AML-193 (cell line): ENCODE data around the gene RMI2.

ENCODE experiments used
- DNase-seq, 2 experiments: peaks; one replicate each; lab custom pipeline; 2025; lab: John Stamatoyannopoulos, UW

The RMI2 gene

GRCh38 chr16:11384184-11384955, 39.1 kb downstream of the RMI2 start:
- no peak for DNase-seq

GRCh38 chr16:11384956-11385586, 39.8 kb downstream of the RMI2 start:
- no peak for DNase-seq

GRCh38 chr16:11386054-11386680, 40.9 kb downstream of the RMI2 start:
- no peak for DNase-seq

GRCh38 chr16:11386791-11387546, 41.7 kb downstream of the RMI2 start:
- no peak for DNase-seq

GRCh38 chr16:11389083-11389482, 43.8 kb downstream of the RMI2 start:
- DNase-seq, result no peak

GRCh38 chr16:11389631-11390565, 44.6 kb downstream of the RMI2 start:
- DNase-seq, result peak; percentile 13 to 18

GRCh38 chr16:11390573-11391495, 45.6 kb downstream of the RMI2 start:
- DNase-seq, result no peak

- no peak for DNase-seq
These were observed 46.3 kb downstream of the RMI2 start for GRCh38 chr16:11391576-11391975.

GRCh38 chr16:11392041-11392581, 46.9 kb downstream of the RMI2 start:
- DNase-seq, result no peak

GRCh38 chr16:11393366-11393765, 48.1 kb downstream of the RMI2 start:
- DNase-seq, result no peak

- no peak for DNase-seq
These were observed 48.8 kb downstream of the RMI2 start for GRCh38 chr16:11393861-11394592.

GRCh38 chr16:11394593-11394960, 49.3 kb downstream of the RMI2 start:
- no peak for DNase-seq

GRCh38 chr16:11395008-11395948, 50.0 kb downstream of the RMI2 start:
- no peak for DNase-seq

GRCh38 chr16:11395949-11396240, 50.6 kb downstream of the RMI2 start:
- no peak for DNase-seq

GRCh38 chr16:11396241-11397048, 51.2 kb downstream of the RMI2 start:
- DNase-seq, result peak in 1 of 2 experiments; percentile 23

- no peak for DNase-seq
These were observed 52.9 kb downstream of the RMI2 start for GRCh38 chr16:11398136-11398535.

GRCh38 chr16:11398851-11399250, 53.6 kb downstream of the RMI2 start:
- DNase-seq, result no peak
